ENCODE measurements around the gene LIG1.

- TF ChIP-seq CTCF (IDR thresholded peaks at IDR 0.05) = no peak
- TF ChIP-seq SIN3A (IDR thresholded peaks at IDR 0.05; ENCODE audit: borderline replicate concordance, insufficient read depth, low read depth, low read length) = no peak
- TF ChIP-seq REST (IDR thresholded peaks at IDR 0.05; ENCODE audit: insufficient read depth in 1 of 2, low read depth in 2 of 2, low read length in 1 of 2) = no peak
These were observed 27.0 kb upstream of the LIG1 start for GRCh38 chr19:48196933-48197665.

Data from Panc1 (cell line).